Astrocyte (in vitro differentiated cells and primary cell): Measurements from ENCODE around the gene MCTP1.

Experiments used
- CTCF ChIP-seq: IDR thresholded peaks from 2 replicates; pipeline ENCODE4 v1.5.1; 2011; ENCODE audit warnings: low read depth, mild to moderate bottlenecking, inconsistent platforms, low read length, moderate library complexity; ENCODE audit not compliant: insufficient read depth
- EZH2 ChIP-seq: IDR thresholded peaks from 2 replicates; pipeline ENCODE4 v1.6.1; 2012; ENCODE audit warnings: mild to moderate bottlenecking, low read length, inconsistent platforms; ENCODE audit not compliant: insufficient read depth

- TF ChIP-seq CTCF (no peak), EZH2 (no peak)
These were observed 214.9 kb downstream of the MCTP1 start for GRCh38 chr5:95069948-95070347.
